Measurements from ENCODE around the gene C2orf49.

C2orf49 gene

GRCh38 chr2:105391763-105392662, 54.7 kb downstream of the C2orf49 start:
- TF ChIP-seq, protein P1, sequence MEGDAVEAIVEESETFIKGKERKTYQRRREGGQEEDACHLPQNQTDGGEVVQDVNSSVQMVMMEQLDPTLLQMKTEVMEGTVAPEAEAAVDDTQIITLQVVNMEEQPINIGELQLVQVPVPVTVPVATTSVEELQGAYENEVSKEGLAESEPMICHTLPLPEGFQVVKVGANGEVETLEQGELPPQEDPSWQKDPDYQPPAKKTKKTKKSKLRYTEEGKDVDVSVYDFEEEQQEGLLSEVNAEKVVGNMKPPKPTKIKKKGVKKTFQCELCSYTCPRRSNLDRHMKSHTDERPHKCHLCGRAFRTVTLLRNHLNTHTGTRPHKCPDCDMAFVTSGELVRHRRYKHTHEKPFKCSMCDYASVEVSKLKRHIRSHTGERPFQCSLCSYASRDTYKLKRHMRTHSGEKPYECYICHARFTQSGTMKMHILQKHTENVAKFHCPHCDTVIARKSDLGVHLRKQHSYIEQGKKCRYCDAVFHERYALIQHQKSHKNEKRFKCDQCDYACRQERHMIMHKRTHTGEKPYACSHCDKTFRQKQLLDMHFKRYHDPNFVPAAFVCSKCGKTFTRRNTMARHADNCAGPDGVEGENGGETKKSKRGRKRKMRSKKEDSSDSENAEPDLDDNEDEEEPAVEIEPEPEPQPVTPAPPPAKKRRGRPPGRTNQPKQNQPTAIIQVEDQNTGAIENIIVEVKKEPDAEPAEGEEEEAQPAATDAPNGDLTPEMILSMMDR (conservative IDR thresholded peaks at IDR 0.05) = no peak
- H3K27ac ChIP-seq = no peak overlapping the region

GRCh38 chr2:105393373-105394055, 56.2 kb downstream of the C2orf49 start:
- TF ChIP-seq, protein P1 (conservative IDR thresholded peaks at IDR 0.05) = no peak
- H3K27ac ChIP-seq = no peak overlapping the region

DNA sequence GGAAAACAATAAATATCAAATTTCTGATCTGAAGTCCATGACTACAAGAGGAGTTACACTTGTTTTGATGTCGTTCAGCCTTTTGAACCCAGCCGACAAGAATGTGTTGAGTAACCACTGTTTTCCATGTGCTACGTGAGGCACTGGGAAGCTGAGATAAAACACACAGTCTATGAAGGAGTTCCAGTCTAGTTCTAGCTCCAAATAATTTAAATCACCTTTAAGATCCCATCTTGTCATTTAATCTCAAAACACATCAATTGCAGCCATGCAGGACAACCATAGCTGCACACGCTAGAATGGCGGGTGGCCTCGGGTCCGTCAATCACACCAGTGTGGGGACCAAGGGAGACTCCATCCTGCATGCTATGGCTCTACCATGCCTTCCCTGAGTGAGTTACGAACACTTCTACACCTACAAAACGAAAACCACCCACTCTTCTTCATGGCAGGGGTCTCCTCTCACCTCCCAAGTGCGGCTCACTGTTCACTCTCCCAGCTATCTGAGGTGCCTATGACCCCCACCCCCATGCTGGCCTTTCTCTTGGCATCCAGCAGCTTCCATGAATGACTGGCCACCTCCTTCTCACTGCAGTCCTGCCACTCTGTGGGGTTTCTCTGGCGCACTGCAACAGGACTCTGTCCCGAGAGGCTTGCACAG, 57.7 kb downstream of the C2orf49 start:
- H3K27ac ChIP-seq = no peak overlapping the region
- TF ChIP-seq, protein P1 (conservative IDR thresholded peaks at IDR 0.05) = no peak

DNA sequence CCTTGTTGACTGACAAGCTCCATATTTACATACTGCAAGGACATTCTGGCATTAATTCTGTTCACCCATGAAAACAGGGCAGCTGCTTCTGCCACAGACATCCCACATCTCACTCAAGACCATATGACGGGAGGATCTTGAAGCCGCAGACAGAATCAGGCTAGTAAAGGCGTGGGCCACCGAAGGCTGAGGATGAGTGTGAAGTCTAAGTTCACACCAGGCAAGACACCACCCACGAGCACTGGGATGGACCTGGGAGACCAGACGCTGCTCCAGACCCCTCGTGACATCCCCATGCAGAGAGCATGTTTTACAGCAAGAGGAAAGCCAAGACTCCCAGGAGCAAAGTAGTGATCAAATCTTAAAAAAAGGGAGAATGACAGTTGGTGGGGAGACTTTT, 58.4 kb downstream of the C2orf49 start:
- TF ChIP-seq, protein P1 (conservative IDR thresholded peaks at IDR 0.05) = no peak
- H3K27ac ChIP-seq = no peak overlapping the region

- TF ChIP-seq, protein P1 (conservative IDR thresholded peaks at IDR 0.05) = no peak
- H3K27ac ChIP-seq = no peak overlapping the region
Measured at GRCh38 chr2:105396254-105397024, 59.1 kb downstream of the C2orf49 start.

DNA sequence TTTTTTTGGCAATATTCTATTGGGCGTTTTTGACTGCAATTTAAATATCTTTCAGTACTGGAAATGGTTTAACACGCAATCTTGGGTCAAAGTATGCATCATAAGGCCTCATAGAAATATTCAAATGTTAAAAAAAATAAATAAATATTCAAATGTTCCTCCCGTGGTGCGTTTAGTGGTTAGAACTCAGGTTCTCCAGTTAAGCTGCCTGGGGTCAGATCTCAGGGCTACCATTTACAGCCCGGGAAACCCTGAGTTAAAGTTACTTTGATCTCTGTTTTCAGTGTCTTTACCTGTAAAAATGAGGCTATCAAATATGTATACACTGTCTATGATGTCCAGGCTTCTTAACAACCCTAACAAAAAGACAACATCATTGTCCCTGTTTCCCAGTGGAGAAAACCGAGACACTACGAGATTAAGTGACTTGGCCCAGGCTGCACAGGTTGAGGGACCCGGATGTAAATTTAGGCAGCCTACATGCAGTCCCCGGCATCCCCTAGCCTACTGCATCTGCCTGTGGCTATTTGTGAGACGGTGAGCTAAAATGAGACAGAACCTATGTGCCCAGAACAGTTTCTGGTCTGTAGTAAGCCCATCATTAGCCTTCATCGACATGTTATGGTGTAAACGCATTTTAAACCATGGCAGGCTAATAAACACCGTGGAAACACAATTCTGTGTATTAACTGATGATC, 59.8 kb downstream of the C2orf49 start:
- H3K27ac ChIP-seq = no peak overlapping the region
- TF ChIP-seq, protein P1 (conservative IDR thresholded peaks at IDR 0.05) = no peak

Data from VCaP (cell line).